Measurements from ENCODE around the gene CHCHD6.

The CHCHD6 gene

GRCh38 chr3:126971891-126972351 is 267.9 kb downstream of the CHCHD6 start:
- H3K4me3 ChIP-seq (ENCODE audit: low read length) = no peak overlapping the region
- no peak for TF ChIP-seq CTCF (IDR thresholded peaks at IDR 0.05; ENCODE audit: insufficient read depth, low read depth, low read length, missing control alignments)
- no peak for DNase-seq (ENCODE audit: low read depth)

GRCh38 chr3:126972866-126973265 is 268.8 kb downstream of the CHCHD6 start:
- H3K4me3 ChIP-seq (ENCODE audit: low read length) = no peak overlapping the region
- no peak for TF ChIP-seq CTCF (IDR thresholded peaks at IDR 0.05; ENCODE audit: insufficient read depth, low read depth, low read length, missing control alignments)
- no peak for DNase-seq (ENCODE audit: low read depth)

GRCh38 chr3:126973814-126974213 is 269.8 kb downstream of the CHCHD6 start:
- no peak for DNase-seq (ENCODE audit: low read depth)
- no peak for TF ChIP-seq CTCF (IDR thresholded peaks at IDR 0.05; ENCODE audit: insufficient read depth, low read depth, low read length, missing control alignments)
- no peak overlapping the region for H3K4me3 ChIP-seq (ENCODE audit: low read length)

GRCh38 chr3:126974756-126975155 is 270.7 kb downstream of the CHCHD6 start:
- H3K4me3 ChIP-seq (ENCODE audit: low read length) = no peak overlapping the region
- DNase-seq (ENCODE audit: low read depth) = no peak
- TF ChIP-seq CTCF (IDR thresholded peaks at IDR 0.05; ENCODE audit: insufficient read depth, low read depth, low read length, missing control alignments) = no peak

GRCh38 chr3:126976906-126977305 is 272.9 kb downstream of the CHCHD6 start:
- H3K4me3 ChIP-seq (ENCODE audit: low read length) = no peak overlapping the region
- DNase-seq (ENCODE audit: low read depth) = no peak
- no peak for TF ChIP-seq CTCF (IDR thresholded peaks at IDR 0.05; ENCODE audit: insufficient read depth, low read depth, low read length, missing control alignments)

- TF ChIP-seq CTCF (IDR thresholded peaks at IDR 0.05; ENCODE audit: insufficient read depth, low read depth, low read length, missing control alignments) = no peak
- H3K4me3 ChIP-seq (ENCODE audit: low read length) = no peak overlapping the region
- DNase-seq (ENCODE audit: low read depth) = no peak
Observed at GRCh38 chr3:126977821-126978220, 273.8 kb downstream of the CHCHD6 start.

- H3K4me3 ChIP-seq (ENCODE audit: low read length) = no peak overlapping the region
- no peak for TF ChIP-seq CTCF (IDR thresholded peaks at IDR 0.05; ENCODE audit: insufficient read depth, low read depth, low read length, missing control alignments)
- no peak for DNase-seq (ENCODE audit: low read depth)
Observed at GRCh38 chr3:126978291-126978690, 274.3 kb downstream of the CHCHD6 start.

Measured in epithelial cell of esophagus (primary cell).